Cardiac septum (tissue), 1 donor: Measurements from ENCODE around the gene TEX261. TPM values are rescaled to one million over a fixed set of nuclear protein-coding genes. Genes with fewer than 3 reads are reported as not detected.
"Not testable (repeated sequence)": the region's sequence is repeated elsewhere in the genome, so short reads cannot be mapped to it uniquely, and the experiment has no call there.

Experiments used
- DNase-seq: peaks from one replicate; pipeline ENCODE4 v3.0.0-alpha.2; 2020; ENCODE audit warnings: low spot score
- intact Hi-C: fragments of 100-400 bp; cut with DNase I; formaldehyde crosslinking; loops from one replicate; pipeline ENCODE4 v1.14.0; 2022
- total RNA-seq: library from RNA; stranded (reverse); fragmentation: NEBNext Ultra II Directional; extraction: Animal tissue kit (Norgen Biotek cat#: 25700); gene quantifications from one replicate; pipeline ENCODE4 v1.2.1, GENCODE V29; 2021
- donor health status: DM: no; HTN: no; CAD: no.

TEX261 gene
- total RNA-seq, 1 donor from 2014 or later = 46.1 TPM

DNA sequence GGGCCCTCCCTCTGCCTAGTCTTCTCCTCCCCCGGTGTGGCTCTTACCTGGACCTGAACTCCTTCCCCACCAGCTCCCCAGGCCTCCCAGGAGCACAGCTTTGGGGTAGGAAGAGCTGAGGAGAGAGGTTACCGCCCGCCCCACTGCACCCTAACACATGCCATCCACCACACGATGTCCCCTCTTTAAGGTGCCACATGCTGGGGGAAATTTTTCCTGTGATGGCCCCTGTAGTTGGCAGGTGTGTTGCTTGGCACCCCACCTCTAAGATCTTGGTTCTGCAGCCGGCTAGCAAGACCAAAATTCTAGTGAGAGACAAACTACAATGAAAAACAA, 6.9 kb upstream of the TEX261 start:
- intact Hi-C loops = no loop called here

DNA sequence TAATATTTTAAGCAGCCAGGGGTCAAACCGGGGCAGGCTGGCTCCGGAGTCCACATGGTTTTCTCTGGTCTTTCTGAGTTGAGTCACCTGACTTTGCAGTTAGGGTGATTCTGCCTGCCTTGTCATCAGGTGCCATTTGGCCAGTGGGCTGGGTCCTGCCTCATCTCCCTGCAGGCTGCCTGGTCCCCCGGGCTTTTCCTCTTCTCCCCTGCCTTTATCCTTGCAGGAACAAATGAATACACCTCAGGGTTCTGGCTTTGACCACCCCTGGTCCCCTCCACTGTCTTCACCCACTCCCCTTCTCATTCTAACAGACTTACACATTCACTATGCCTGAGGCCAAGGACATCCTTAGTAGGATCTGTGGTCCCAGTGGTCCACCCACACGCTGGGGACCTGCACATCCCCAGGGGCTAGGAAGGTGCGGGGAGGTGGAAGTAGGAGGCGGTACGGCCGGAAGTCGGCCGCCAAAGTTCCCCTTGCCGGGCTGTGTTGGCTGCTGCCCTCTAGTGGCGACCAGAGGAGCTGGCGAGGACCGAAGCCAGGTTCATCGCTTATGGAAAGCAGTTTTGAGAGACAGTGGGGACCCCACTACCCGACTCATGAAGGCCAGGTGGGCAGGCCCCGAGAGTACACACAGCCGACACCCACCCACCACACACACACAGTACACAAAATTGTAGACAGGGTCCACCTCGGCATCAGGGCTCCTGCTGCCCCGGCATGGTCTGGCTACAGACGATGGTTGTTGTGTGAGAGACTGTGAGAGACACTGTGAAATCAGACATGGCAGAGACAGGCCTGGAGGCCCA, 6.3 kb upstream of the TEX261 start:
- peak; percentile 93 for DNase-seq
- intact Hi-C loops = no loop called here

More for the DNA sequence above, 6.9 kb upstream of the TEX261 start:
- DNase-seq = no peak

- DNase-seq, intact Hi-C loops: not testable (repeated sequence)
These were observed 5.3 kb upstream of the TEX261 start for GRCh38 chr2:70999931-71000330.

DNA sequence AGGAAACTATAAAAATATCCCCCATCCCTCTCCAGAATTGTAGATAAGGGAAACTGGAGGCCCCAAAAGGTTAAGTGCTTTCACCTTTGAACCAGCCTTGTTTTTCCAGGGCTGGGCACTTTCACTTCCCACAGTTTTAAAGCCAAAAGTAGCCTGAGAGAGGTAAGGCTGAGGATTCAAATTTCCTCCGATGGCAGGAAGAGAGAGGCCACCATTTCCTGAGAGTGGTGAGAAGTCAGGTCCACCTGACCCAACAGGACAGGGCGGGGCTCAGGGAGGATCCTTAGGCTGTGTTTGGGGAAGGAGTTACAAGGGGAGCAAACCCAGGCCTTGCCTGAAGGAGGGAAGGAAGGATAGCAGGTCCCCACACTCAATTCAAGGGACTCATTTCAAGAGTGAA, 4.7 kb upstream of the TEX261 start:
- intact Hi-C loops = no loop called here
- DNase-seq = peak; percentile 29

- intact Hi-C loops = not testable (repeated sequence)
- peak; percentile 22 for DNase-seq
These were observed 4.2 kb upstream of the TEX261 start for GRCh38 chr2:70998885-70999284.

GRCh38 chr2:70995426-70995729, 705 bp upstream of the TEX261 start:
- intact Hi-C loops = no loop called here
- peak; percentile 46 for DNase-seq

DNA sequence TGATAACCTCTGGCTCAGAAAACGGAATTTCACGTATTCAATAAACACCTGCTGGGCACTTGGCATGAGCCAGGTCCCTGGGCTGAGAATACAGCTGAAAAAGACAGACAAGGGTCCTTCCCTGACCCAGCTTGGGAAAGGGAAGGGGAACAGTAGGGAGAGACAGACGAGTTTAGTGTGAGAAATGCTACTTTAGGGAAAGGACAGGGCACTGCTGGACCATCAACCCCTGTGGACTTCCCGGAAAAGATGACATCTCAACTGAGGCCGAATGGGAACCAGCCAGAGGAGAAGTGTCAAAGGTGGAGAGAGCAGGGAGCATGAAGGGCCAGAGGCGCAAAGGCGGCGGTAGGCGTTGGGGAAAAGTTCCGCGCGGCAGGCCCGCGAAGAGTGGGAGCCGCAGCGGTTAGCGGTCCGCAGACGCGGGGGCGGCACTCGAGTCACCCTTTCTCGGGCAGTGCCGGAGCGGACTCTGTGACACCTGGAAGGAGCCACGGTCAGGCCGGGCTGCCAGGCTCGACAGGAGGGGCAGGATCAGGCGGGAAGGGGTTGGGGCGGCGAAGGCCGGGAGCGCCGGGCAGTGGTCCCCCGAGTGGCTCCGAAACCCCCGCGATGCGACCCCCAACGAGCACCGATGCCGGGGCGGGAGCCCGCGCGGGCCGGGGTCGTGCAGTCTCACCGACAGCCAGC, 519 bp downstream of the TEX261 start:
- DNase-seq = peak; percentile 75
- intact Hi-C loops = loop anchor here (5.0 kb wide), 1 partner anchor 73 kb away; the partner anchor contains the start of gene NAGK

GRCh38 chr2:70992945-70993853, 1.5 kb downstream of the TEX261 start:
- peak; percentile 47 for DNase-seq
- intact Hi-C loops = loop anchor here (5.0 kb wide), 1 partner anchor 74 kb away; the partner anchor contains the start of gene NAGK

DNA sequence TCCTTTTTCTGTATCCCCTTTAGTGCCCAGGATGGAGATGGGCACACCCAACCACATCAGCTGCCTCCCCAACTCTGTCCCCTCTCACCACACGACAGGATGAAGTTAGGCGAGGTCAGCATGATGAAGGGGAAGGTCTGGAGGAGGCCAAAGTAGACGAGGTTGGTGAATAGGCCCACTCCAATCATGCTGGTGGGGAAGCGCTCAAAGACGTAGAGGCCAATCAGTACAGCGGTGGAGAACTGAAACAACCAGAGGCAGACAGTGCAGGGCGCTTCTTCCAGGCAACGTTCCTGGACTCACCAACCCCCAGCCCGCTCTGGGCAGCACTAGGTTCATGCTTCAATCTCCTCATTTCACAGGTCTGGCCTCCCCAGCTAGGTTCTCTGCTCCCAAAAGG, 2.9 kb downstream of the TEX261 start:
- intact Hi-C loops = loop anchor here (5.0 kb wide), 1 partner anchor 76 kb away; the partner anchor contains the start of gene NAGK
- peak; percentile 29 for DNase-seq

GRCh38 chr2:70991142-70991541, 3.5 kb downstream of the TEX261 start:
- intact Hi-C loops = loop anchor here (5.0 kb wide), 1 partner anchor 76 kb away; the partner anchor contains the start of gene NAGK
- peak; percentile 53 for DNase-seq

- no peak for DNase-seq
- intact Hi-C loops = loop anchor here (5.0 kb wide), 1 partner anchor 77 kb away; the partner anchor contains the start of gene NAGK
These were observed 4.5 kb downstream of the TEX261 start for GRCh38 chr2:70990216-70990615.

DNA sequence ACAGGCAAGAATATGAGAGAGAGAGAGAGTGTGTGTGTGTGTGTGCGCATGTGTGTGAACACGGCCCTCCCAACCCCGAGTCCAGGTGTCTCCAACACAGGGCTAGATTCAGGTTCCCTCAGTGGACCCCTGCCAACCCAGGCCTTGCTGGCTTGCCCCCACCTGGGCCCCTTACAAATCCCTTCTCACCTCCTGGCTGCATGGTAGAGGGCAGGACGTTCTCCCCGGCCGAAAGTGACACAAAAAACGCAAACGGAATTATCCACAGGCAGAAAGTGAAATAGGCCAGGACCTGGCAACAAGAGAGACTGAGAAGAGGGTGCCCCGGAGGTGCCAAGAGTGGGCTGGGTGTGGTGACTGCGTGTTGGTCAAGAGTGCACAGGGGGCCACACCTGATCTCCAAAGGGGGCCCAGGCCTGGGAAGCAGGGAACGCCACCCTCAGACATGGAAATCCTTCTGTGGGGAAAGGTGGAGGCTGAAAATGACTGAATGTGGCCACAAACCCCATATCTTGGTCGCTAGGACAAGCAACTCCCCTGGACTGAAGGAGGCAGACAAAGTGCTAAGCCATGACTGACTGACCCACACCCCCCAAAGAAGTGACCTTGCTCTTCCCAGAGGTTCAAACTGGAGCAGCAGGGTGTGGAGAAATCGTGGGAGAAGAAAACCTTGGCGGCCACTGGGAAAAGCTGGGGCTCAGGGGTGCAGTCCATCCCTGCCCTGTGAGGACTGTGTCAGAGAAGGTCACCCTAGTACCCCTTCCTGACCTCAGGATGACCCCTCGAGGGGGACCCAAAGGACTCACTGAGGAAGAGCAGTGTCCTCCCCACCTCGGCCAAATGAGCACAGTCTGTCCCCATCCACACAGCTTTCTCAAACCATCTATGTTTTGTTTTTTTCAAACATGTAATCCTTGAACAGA, 5.7 kb downstream of the TEX261 start:
- peak; percentile 39 for DNase-seq
- intact Hi-C loops = no loop called here

DNA sequence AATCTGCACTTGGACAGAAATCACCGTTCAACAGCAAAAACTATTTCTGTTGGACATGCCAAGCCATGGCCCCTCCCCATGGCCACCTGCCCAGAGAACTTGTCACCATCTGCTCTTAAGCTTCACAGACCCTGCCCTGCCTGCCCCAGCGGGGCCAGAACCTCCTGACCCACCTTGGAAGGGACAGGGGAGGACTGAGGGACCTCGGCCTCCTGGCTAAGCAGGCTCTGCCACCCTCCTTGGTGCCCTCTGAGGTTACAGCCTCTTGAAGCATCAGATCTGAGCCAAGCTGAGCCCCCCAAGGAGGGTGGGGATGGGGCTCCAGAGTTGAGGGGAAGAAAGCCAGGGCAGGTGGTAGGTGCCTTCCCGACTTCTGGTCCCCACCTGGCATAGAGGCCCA, 6.5 kb downstream of the TEX261 start:
- intact Hi-C loops = no loop called here

GRCh38 chr2:70987386-70987785, 7.3 kb downstream of the TEX261 start:
- intact Hi-C loops = no loop called here
- DNase-seq = peak; percentile 36

More for the DNA sequence above, 6.5 kb downstream of the TEX261 start:
- DNase-seq = peak; percentile 57

DNA sequence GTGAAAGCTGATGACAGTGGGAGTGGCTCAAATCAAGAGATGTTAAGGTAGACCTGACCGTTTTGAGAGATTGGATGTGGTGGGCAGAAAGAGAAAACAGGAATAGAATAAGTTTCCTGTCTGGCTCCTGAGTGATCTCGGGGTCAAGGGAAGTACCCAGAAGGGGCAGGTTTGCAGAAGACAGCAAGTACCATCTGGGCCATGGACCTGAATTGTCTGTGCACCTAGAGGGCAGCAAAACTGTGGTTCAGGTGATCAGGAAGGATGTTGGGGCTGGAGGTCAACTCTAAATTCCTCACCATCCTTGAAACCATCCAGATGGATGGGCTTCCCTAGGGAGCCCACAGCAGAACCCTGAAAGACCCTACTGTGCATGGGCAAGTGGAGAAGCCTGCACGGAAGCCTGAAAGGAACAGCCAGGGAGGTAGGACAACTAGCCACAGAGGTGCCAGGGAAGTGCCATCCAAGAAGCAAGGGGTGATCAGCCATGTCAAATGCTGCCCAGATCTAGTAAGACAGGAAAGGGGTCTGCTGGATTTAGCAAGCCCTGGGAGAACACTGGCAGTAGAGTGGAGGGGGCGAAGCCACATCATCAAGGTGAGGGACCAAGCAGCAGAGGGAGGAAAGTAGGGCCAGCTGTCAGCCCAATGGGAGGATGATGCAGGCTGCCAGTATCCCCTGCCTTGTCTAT, 8.0 kb downstream of the TEX261 start:
- intact Hi-C loops = no loop called here
- DNase-seq = peak; percentile 54

DNA sequence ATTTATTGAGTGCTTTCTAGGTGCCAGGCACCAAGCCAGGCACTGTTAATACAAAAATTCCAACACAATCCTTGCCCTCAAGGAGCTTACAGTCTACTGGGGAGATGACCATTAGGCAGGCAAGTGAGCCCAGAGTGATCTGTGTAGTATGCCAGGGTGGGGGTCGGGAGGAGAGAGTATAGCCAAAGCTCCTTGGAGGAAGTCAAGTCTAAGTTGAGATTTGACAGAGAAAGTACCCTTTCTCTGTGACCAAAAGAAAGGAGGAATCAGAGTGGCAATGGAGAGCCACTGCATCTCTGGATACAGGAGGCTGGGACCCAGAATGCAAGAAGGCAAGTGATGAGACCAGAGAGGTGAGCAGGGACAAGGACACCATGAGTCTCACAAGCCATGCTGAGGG, 8.7 kb downstream of the TEX261 start:
- intact Hi-C loops = no loop called here
- DNase-seq = no peak

DNA sequence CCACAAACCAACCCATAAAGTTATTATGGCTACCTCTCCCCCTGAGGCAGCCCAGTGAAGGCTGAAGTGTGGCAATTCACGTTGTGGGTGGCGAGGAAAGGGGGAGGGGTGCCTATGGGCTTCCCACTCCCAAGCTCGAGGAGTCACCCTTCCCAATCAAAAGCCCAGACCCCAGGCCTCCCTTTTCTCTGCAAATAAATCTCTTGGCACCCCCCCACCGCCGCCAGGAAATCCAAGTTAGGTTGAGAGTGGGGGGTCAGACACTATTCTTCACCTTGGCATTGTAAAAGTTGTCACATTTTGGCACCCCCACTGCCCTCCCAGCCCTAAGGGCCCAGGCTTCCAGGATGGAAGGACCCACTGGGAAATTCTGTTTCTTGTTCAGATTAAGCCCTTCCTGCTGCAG, 9.4 kb downstream of the TEX261 start:
- intact Hi-C loops = no loop called here
- DNase-seq = peak; percentile 19

- intact Hi-C loops = no loop called here
- DNase-seq = peak; percentile 83
These were observed 9.9 kb downstream of the TEX261 start for GRCh38 chr2:70984576-70985282.
